CMK (cell line): ENCODE results near the gene CDKAL1.
"Not testable (repeated sequence)": the region's sequence is repeated elsewhere in the genome, so short reads cannot be mapped to it uniquely, and the experiment has no call there.

Source experiments
- DNase-seq: peaks from one replicate; pipeline ENCODE4 v3.0.0-alpha.2; 2010; ENCODE audit warnings: low read depth

The CDKAL1 gene

DNA sequence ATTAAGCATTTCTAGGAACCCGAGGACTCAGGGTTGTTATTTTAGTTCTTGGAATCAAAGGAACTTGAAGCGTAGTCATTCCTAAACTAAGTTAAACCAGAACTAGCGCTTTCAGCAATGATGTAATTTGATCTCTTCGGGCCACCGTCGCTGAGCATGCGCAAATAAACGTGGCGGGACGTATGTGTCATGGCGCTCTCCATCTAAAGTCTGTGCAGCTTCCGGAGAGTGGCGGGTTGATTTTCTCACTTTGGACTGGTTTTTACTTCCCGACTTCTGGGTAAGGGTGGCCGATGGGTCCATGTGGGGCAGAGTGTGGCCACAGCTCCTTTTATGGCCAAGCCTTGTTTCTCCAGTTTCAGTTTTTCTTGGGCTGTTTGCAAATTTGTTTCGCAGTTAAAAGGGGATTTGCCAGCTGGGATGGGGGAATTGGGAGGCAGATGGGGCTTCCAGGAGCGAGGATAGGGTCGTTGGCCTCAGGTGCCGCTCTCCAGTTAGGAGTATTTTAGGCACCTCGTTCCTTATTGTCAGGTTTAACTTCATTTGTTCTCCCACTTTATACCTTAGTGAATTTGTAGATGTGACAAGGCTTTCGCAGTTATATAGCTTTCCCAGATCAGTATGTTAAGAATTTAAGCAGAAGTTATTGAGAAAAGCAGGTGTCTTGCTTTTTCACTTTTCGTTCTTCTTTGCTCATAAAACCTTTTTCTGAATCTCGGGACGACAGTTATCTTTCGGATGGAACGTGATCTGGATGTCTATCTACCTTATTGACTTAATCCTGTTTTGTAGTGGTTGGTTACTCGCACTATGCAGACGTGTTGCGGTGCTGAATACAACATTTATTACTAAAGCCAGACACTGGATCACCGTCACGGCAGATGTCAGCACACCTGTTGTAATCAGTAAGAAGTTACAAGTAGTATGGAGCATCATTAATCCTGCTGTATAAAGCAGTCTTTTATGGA lies at the start of gene CDKAL1:
TSS of gene CDKAL1 (plus strand) at position 163 of the 968 bp plus-strand sequence. CDS start 11,894 bp downstream, outside the sequence.
- DNase-seq = peak; percentile 88

DNA sequence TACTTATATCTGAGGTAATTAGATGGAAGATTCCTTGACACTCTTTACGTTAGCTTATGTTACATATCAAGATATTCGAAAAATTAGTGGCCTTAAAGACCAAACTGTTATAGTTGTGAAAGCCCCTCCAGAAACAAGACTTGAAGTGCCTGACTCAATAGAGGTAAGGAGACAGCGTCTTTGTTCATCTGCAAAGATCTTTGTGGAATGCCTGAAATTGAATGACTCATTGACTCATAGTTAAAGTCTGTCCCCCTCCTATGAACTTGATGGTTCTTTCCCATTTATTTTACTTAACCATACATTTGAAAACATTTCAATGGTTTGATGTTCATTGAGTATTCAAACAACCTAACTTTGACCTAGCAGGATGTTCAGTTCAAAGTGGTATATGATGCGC lies 47.6 kb upstream of the CDKAL1 start:
- DNase-seq = no peak

- no peak for DNase-seq
Measured at GRCh38 chr6:20487669-20488375, 46.4 kb upstream of the CDKAL1 start.

DNA sequence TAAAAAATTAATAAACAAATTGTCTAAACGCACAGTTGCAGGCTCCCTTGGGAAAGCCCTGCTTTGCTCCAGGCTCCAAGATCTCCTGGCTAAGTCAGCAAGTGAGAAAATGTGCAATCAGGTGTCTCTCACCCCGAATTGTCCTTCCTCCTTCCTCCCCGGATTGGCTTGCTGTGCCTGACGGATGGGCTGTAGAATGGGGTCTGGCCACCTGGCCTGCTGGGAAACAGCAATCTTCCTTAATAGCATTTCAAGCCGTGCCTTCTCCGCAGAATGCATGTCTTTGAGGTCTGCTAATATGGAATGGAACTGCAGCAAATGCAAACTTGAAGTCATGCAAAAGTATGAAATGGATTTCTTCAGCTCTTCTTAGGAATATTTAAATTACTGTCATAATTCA lies 43.7 kb upstream of the CDKAL1 start:
- DNase-seq = no peak

- no peak for DNase-seq
Measured at GRCh38 chr6:20492099-20492498, 42.2 kb upstream of the CDKAL1 start.

GRCh38 chr6:20497216-20498040 lies 36.8 kb upstream of the CDKAL1 start:
- DNase-seq = no peak

DNA sequence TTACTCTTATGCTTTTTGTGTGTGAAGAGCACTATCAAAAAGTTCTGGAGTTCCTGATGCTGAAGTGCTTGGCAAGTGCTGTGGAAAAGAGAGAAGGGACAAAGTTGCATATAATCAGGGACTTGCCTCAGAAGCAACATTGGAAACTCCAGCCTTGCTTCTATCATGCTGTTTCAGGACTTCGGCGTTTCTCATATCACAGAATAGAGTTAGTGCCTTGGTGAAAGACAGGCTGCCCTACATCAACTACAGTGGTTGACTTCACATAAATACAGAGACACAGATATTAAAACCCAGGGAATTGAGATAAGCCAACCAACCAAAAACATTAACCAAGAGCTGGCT lies 36.2 kb upstream of the CDKAL1 start:
- DNase-seq = no peak

DNA sequence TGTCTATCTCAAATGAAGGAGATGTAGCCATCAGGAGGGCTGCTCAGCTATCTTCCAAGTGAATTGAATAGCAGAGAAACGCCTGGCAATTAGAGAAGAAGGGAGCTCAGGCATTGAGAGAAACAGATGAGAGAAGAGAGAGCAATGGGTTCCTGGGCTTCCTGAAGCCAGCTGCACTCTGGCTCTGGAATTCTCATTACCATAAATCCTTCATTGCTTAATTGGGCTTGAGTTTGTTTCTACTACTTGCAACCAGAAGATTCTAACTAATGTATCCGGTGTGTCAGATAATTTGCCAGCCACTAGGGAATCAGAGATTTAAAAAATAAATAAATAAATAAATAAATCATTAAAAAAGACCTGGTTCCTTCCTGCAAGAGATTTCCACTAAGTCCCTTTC lies 25.0 kb upstream of the CDKAL1 start:
- no peak for DNase-seq

- no peak for DNase-seq
Measured at GRCh38 chr6:20511852-20512251, 22.4 kb upstream of the CDKAL1 start.

DNA sequence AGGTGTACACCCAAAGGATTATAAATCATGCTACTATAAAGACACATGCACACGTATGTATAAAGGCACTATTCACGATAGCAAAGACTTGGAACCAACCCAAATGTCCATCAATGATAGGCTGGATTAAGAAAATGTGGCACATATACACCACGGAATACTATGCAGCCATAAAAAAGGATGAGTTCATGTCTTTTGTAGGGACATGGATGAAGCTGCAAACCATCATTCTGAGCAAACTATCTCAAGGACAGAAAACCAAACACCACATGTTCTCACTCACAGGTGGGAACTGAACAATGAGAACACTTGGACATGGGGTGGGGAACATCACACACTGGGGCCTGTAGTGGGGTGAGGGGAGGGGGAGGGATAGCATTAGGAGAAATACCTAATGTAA lies 9.0 kb upstream of the CDKAL1 start:
- not testable (repeated sequence) for DNase-seq

DNA sequence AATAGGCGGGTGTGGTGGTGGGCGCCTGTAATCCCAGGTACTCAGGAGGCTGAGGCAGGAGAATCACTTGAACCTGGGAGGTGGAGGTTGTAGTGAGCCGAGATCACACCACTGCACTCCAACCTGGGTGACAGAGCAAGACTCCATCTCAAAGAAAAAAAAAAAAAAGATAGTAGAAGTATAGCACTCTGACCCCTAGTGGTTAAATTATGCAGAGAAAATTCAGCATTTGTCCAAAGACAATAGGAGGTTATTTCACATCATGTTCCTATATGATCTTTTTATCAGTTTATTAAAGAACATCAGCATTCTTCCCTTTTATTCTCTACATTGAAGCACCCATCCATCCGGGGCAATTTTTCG lies 5.2 kb upstream of the CDKAL1 start:
- not testable (repeated sequence) for DNase-seq

GRCh38 chr6:20532881-20533280 lies 1.4 kb upstream of the CDKAL1 start:
- DNase-seq = no peak

GRCh38 chr6:20533746-20534294 lies 437 bp upstream of the CDKAL1 start:
- no peak for DNase-seq

DNA sequence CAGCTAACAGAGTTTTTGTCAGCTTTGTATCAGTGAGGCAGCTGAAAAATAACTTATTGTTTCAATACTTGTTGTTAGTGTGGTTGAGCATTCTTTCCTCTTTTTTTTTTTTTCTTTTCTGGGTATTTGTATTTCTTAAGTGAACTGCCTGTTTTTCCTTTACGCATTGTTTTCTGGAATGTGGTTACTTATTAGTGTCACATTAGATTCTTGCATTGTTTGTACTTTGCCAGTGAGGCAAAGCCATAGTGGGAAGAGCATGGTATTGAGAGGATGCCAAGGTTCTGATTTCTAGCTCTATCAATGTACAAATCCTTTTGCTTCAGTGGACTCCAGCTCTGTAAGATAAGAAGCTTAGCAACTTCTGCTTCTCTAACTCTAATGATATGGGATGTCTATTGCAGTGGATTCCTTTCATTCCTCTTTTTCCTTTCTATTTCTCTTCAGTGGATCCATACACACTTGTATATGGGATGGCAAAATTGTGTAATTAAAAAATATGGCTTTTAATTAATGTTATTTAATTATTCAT lies 3.9 kb downstream of the CDKAL1 start:
- DNase-seq = no peak

- no peak for DNase-seq
Measured at GRCh38 chr6:20538907-20539306, 4.7 kb downstream of the CDKAL1 start.

- DNase-seq = no peak
Measured at GRCh38 chr6:20539387-20539786, 5.1 kb downstream of the CDKAL1 start.

- DNase-seq = no peak
Measured at GRCh38 chr6:20540683-20541082, 6.4 kb downstream of the CDKAL1 start.

GRCh38 chr6:20541382-20541781 lies 7.1 kb downstream of the CDKAL1 start:
- DNase-seq = no peak

DNA sequence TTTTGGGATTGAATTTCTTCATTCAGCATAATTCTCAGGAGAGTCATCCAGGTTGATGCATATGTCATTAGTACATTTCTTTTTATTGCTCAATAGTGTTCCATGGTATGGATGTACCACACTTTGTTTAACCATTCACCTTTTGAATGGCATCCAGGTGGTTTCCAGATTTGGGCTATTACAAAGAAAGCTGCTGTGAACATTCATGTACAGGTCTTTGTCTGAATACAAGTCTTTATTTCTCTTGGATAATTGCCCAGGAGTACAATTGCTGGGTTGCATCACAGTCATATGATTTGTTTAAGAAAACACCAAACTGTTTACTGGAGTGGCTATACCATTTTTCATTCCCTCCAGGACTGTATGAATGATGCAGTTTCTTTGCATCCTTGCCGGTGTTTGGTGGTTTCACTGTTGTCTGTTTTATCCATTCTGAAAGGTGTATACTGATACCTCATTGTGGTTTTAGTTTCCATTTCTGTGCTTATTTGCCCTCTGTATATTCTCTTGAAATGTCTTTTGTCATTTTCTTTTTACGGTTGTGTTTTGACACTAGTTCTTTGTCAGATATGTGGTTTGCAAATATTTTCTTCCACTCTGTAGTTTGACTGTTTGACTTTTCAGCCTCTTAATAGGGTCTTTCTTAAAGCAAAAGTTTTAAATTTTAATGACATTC lies 8.8 kb downstream of the CDKAL1 start:
- no peak for DNase-seq

DNA sequence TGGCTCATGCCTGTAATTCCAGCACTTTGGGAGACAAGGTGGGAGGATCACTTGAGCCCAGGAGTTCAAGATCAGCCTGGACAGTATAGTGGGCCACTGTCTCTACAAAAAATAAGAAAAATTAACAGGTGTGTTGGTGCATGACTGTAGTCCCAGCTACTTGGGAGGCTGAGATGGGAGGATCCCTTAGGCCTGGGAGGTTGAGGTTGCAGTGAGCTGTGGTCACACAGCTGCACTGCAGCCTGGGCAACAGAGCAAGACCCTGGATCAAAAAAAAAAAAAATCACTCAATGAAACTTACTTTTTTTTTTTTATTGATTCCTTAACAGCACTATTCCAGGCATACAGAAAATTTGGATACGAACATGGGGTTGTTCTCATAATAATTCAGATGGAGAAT lies 14.0 kb downstream of the CDKAL1 start:
- no peak for DNase-seq

- not testable (repeated sequence) for DNase-seq
Measured at GRCh38 chr6:20549398-20549797, 15.1 kb downstream of the CDKAL1 start.
